ENCODE results near the gene SLC4A3.

SLC4A3 gene

DNA sequence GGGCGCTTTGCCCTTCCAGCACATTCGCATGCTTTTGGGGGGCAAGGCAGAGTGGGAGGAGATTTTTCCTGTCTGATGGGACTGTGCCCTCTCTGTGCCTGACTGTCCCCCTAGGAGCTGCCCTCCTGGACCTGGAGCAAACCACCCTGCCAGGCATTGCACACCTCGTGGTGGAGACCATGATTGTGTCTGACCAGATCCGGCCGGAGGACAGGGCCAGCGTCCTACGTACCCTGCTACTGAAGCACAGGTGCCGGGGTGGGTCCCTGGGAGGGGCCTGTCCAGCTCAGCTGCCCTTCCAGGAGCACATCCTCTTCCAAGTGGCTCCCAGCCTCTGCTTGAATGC, 5.3 kb downstream of the SLC4A3 start:
- DNase-seq, result peak; percentile 27

DNA sequence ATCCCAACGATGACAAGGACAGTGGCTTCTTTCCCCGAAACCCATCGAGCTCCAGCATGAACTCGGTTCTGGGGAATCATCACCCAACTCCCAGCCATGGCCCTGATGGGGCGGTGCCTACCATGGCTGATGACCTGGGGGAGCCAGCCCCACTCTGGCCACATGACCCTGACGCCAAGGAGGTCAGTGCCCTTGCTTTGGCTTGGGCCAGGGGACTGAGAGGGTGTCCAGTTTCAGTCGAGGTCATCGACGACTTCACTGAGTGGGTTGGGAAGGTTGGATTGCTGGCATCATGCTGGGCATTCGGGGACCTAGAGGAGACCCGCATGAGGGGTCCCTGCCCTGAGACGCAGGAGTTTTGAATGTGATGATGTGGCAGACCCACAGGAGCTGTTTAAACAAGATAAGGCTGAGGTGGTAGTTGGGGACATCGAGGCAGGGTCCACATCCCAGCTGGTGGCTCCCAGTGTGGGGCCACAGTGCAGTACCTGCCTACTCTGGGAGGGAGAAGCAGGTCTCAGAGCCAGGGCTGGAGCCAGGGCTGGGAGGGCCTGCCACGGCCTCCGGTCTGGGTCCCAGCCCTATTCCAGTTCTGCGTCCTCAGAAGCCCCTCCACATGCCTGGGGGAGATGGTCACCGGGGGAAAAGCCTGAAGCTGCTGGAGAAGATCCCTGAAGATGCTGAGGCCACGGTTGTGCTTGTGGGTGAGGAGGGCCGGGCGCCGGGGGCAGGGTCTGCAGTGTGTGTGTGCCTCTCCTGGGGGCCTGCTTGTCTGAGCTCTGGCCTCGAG, 6.0 kb downstream of the SLC4A3 start:
- peak; percentile 26 for DNase-seq

DNA sequence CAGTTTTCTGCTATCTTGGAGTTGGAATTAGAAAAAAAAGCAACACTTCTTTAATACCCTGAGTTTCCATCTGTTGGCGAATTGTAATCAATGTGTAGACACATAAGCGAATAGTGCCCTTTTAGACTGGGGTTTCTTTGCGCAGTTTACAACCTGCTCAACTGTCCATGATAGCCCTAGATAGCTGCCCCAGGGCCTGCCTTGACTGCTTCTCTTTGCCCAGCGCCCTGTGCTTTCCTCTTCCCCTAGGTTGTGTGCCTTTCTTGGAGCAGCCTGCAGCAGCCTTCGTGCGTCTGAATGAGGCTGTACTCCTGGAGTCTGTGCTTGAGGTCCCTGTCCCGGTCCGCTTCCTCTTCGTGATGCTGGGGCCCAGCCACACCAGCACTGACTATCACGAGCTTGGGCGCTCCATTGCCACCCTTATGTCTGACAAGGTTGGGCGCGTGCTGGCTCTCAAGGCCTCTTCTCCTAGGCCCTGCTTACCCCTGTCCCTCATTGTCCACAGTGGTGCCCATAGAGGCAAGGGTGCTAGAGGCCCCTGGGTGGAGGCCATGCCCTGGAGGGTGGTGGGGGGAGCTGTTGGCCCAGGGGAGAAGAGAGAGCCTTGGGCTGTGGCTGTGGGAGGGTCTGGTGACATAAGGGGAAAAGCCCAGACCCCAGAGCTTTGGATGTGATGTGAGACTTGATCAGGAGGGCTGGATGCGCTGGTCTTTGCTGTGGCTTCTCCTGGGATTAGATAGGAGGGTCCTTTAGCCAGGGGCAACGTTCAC, 6.9 kb downstream of the SLC4A3 start:
- DNase-seq, result peak; percentile 23

DNA sequence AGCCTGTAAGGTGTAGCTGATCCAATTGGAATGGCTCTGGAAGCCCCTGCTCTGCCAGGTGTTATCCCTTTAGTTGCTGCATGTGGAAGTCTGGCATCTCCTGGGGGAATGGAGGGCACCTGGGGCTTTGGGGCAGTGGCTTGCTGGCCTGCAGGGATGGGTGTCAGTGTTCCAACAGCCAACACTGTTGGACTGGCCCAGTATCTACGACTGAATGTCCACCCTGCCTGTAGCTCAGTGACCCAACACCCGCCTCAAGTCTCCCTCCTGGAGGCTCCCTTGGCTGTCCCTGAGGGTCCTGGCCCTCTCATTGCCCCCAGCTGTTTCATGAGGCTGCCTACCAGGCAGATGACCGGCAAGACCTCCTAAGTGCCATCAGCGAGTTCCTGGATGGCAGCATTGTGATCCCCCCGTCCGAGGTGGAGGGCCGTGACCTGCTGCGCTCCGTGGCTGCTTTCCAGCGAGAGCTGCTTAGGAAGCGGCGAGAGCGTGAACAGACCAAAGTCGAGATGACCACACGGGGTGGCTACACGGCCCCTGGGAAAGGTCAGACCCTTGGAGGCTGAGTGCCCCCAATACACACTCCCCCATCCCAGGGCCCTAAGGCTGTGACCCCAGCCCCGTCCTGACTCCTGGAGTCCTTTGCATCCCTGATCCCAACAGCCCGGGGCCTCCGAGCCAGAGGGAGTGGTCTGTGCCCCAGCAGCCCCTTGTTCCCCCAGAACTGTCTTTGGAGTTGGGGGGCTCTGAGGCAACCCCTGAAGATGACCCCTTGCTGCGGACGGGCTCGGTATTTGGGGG, 7.7 kb downstream of the SLC4A3 start:
- peak; percentile 37 for DNase-seq

DNA sequence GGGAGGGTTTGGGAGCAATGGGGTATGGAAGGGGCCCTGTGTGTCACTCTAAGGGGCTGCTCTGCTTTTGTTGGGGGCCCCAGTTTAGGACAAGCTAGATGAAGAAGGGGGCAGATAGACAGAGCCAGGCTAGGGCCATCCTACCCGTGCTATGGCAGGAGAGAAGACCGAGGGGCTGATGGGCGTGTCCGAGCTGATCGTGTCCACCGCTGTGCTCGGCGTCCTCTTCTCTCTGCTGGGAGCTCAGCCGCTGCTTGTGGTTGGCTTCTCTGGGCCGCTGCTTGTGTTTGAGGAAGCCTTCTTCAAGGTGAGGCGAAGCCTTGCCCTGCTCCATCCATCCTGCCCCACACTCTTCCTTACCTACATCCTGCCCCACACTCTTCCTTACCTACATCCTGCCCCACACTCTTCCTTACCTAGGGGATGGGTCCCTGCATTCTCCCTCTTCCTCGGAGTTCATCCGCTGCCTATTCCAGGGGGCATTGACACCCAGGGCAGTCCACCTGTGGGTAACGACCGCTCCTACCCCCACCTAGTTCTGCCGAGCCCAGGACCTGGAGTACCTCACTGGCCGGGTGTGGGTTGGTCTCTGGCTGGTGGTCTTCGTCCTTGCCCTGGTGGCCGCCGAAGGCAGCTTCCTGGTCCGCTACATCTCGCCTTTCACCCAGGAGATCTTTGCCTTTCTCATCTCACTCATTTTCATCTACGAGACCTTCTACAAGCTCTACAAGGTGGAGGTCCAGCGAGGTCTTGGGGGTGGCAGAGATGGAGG, 8.9 kb downstream of the SLC4A3 start:
- peak; percentile 15 for DNase-seq

DNA sequence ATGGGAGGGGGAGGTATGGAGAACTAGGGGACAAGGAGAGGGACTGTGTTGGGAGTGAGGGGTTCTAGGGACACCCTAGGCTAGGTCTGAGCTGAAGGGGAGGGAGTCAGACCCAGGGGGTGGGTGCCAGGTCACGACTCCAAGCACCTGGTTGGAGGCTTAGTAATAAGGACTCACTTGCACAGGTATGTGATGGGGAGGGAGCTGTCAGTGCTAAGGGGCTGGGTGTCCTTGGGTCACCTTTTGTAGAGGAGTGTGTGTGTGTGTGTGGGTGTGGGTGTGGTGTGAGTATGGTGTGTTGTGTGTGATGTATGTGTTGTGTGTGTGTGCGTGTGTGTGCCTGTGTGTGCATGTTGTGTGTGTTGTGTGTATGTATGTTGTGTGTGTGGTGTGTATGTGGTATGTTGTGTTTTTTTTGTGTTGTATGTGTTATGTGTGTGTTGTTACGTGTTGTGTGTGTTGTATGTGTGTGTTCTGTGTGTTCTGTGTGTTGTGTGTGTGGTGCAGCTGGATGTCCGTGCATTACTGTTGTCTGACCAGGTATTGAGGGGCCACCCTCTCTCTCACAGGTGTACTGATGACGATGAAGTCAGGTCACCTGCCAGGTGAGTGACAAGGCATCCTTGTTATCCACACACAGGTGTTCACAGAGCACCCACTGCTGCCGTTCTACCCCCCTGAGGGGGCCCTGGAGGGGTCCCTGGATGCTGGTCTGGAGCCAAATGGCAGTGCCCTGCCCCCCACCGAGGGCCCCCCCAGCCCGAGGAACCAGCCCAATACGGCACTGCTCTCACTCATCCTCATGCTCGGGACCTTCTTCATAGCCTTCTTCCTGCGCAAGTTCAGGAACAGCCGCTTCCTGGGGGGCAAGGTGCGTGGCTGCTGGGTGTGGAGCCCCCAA, 9.8 kb downstream of the SLC4A3 start:
- peak; percentile 13 for DNase-seq

DNA sequence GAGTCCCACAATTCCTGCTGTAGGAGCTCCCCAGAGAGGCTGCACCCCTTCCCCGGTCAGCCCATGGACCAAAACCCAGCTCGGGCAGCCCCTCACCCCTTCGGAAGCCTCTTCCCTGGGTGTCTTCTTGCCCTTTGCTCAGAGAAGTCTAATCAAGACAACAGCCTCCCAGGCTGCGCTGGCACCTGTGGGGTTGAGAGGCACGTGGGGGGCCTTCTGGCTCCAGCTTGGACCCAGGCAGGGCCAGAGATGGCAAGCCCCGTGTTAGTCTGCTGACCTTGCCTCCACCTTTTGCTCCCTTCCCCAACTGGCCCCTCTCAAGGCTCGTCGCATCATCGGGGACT, 10.4 kb downstream of the SLC4A3 start:
- DNase-seq, result peak; percentile 32

DNA sequence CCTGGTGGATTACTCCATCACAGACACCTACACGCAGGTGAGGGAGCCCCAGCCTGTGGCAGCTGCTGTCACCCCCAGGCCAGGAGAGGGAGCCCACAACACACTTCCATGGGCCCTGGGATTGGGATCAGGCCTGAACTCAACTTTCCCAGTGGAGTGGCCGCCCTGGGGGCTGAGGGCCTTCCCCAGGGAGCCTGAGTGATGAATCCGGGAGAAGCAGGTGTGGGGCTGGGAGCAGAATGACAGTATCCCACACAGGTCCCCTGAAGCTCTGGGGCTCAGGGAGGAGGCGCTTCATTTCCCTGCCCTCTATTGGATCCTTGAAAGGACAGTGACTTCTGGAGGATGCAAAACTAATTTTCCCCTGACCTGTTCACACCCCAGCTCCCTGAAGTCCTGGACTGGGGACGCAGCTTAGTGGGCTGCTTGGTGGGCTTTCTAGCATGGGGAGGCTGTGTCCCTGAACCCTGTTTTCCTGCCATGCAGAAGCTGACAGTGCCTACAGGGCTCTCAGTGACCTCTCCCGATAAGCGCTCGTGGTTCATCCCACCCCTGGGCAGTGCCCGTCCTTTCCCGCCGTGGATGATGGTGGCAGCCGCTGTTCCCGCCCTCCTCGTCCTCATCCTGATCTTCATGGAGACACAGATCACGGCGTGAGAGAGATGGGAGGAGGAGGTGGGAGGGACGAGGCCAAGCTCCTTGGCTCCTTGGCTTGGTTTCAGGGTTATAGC, 11.0 kb downstream of the SLC4A3 start:
- DNase-seq, result peak; percentile 24

DNA sequence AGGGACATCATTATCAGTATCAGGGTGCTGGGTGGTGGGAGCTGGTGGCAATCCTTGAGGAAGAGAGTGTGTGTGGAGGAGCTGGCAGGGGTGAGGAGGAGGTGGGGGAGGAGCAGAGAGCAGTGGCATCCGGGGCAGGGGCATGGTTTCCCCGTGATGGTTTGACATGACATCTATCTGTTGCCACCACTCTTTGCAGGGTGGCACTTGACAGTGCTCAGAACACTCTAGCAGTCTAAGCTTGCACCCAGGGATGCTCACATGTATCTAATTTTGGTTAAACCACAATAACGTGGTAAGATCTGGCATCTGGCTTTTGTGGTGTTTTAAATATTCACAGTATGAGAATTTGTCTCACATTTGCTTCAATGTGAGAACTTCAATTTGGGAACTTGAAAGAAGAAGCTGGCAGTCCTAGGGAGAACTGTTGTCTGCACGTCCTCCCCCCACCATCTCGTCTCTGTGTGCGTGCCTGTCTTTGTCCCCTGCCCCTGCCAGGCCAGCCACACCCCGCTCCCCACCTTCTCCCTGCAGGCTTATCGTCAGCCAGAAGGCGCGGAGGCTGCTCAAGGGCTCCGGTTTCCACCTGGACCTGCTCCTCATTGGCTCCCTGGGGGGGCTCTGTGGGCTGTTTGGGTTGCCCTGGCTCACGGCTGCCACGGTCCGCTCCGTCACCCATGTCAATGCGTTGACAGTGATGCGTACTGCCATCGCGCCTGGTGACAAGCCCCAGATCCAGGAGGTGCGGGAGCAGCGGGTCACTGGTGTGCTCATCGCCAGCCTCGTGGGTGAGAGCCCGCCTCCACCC, 11.7 kb downstream of the SLC4A3 start:
- DNase-seq, result peak; percentile 20

DNA sequence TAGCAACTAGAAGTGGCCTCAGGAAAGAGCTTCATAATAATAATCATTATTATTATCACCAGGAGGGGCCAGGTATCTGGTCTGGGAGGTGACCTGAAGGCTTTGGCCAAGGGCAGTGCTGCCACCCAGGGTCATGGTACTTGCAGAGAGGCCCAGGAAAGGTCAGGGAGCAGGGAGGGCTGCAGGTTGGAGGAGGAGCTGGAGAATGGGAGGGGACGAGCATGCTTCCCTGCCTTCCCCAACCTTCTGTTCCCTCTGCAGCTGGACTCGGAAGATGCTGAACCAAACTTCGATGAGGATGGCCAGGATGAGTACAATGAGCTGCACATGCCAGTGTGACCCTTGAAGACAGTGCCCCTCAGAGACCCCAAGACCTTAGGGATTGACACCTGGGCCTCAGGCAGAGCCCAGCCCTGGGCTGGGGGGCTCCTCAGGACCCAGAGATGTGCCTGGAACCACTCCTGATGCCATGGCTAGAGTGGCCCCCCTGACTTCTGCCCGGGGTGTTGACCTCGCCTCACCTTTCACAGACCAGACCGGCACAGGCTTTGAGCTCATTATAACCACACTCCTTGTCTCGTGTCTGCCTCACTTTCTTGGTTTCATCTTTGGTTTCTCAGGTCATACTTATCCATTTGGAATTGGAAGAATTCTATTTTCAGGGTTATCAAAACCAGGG, 14.1 kb downstream of the SLC4A3 start:
- DNase-seq, result no peak

DNA sequence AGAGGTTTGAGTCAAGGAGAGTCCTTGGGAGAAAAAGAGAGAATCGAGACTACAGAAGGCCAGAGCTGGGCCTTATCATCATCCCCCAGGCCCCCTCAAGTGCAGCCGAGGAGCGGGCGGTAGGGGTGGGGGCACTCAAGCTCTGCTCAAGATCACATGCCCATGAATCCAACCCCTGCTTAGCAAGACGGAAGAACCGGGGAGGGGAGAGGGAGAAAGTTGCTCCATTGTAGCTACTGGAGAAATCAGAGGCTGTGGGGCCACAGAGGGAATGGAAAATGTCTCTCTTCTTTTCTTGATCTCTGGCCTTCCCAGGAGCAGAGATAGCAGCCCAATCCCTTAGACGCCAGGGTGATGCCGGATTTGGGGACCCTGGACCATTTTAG, 14.6 kb downstream of the SLC4A3 start:
- no peak for DNase-seq

DNA sequence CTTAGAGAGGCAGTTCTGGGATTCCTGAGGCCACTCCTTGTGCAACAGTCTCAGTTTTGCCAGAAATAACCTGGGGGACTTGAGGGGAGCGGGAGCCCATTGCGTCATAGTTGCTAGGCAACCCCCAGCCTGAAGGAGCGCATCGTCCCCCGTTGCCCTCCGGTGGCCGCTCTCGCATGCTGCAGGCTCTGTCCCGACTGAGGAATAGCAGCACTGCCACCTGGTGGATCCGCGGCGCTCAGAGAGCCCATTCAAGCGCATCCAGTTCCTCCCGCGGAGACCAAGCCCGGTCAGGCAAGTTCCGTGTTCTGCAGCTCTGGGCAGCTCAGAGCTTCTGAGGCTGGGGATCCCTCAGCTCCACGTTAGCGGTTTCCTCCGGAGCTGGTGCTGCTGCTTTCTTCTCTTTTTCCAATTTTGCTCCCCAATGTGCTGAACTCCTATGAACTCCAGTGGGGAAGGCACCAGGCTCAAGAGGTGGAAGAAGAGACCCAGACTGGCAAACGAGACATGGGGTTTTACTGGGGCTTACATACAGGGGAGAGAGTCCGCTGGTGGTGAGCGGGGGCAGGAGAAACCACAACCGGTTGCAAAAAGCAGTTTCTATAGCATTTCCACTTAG, 15.1 kb downstream of the SLC4A3 start:
- DNase-seq, result peak; percentile 96

DNA sequence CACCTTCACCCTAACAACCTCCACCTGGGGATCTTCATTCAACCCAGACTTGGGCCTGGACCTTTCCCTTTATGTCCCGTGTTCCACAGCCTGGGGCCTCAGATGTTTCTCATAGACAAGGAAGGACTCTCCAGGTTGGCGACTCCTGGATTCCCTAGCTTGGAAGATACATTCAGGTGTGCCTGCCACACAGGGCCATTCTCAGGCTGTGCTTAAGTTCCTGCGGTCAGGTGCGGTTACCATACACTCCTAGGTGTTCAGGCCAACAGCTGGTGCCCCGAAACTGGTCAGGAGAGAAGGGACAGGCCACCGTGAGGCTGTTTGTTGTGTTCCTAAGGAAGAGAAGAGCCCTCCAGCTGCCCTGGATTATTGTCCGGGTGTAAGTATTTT, 15.6 kb downstream of the SLC4A3 start:
- peak; percentile 36 for DNase-seq

DNA sequence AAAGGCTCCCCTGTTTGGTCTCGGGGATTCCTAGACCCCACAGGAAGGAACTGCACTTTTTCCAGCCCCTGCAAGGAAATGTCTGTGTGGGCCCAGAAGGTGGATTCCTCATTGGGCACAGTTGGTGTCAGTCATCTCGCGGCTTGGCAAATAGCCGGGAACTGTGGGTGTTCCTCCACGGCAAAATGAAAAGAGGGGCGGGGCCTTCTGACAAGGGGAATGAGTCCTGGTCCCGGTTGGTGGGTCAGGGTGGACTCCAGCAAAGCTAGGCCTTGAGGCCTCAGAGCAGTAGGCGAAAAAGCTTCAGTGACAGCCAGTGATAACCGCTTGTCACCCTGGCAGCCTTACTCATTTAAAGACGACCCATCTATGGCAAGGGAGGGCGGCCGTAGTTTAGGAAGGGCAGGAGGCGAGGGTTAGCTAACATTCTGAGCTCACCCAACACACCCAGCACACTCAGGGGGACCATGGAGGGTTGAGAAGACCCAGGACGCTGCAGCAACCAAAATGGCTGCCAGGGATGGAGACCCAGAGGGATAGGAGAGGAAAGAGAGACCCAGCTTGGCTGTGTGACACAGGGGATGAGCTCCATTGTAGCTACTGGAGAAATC, 16.5 kb downstream of the SLC4A3 start:
- DNase-seq, result peak; percentile 33

DNA sequence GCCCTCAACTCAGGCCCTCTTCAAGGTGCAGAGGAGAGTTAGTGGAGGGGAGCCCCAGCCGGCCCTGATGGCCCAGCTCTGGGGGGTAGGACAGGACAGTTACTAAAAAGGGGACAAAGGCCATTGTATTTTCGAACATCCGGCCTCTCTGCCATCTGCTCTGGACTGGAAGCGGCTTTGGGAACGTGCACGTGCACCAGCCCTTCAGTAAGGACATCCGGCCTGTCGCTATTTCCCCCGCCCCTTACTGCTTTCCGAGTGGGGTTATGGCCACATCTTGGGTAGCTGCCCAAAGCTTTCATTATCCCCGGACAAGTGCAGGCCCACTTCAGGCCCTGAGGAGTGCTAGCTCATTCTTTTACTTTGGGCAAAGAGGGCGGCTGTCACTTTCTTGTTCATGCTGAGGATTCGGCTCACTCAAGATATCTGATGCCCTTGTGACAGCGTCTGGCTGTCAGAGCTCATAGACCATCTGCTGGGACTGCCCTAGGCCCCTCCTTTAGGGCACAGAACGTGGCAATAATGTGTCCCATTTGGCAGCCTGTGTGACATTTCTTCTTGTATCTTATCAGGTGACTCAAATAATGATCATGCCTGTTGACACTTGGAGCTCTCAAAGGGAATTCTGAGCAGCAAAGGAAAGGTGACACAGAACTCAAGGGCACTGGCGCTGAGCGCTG, 17.5 kb downstream of the SLC4A3 start:
- DNase-seq, result peak; percentile 42

DNA sequence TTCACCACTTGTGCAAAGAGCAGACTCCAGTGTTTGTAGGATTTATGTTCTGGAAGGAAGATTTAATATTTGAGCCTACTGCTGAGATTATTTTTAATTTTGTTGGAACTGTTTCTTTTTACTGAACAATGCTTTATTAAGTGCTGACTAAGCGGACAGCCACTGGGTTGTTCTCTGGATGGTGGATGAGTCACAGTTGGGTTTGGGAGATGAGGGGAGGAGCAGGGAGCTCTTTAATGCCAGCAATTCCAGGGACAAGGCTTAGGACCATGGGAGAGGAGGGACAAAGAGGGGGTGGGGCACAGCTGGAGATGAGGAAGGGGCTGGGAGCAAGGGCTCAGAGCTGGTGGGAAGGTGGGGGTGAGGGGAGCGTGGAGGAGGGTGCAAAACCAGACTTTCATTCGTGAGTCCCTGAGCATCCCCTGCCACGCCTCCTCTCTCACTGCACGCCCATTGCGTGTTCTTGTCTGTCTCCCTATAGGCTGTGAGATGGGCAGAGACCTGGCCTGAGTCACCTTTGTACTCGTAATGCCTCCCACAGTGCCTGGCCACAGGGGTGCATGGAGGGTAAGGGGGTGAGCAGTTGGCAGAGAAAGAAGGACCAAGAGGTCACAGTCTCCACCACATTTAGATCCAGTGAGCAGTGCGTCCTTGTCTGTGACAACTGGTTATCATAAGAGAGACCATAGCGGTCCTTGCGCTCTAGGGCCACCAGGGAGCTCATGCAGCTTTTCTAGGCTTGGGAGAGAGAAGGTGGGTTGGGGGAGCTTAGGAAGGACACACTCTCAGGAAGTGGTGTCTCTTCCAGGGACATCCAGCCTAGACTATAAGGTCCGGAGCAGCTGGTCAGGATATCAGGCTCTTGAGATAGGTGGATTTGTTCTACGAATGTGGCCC, 18.4 kb downstream of the SLC4A3 start:
- peak; percentile 35 for DNase-seq

DNA sequence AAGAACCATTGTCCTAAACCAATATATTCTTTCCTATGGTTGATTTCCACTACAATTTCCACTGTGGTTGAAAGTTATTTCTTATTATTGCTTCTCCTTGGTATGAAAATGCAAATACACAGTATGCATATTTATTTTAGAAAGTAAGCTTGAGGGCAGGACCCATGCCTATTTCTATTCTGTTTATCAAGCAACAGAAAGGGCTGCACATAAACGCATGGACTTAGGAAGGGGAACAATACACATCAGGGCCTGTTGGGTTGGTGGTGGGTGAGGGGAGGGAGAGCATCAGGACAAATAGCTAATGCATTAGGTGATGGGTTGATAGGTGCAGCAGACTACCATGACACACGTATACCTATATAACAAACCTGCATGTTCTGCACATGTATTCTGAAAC, 20.7 kb downstream of the SLC4A3 start:
- DNase-seq, result no peak

All from right forelimb (tissue), 1 donor.